ENCODE data around the gene ATF7IP.

The ATF7IP gene

GRCh38 chr12:14545144-14546124, 180.0 kb downstream of the ATF7IP start:
- DNase-seq (ENCODE audit: extremely low spot score, insufficient read length, low read depth): no peak
- no peak for FAIRE-seq

GRCh38 chr12:14547571-14547970, 182.1 kb downstream of the ATF7IP start:
- no peak for DNase-seq (ENCODE audit: extremely low spot score, insufficient read length, low read depth)
- no peak for FAIRE-seq

- no peak for DNase-seq (ENCODE audit: extremely low spot score, insufficient read length, low read depth)
- FAIRE-seq: no peak
Observed at GRCh38 chr12:14548609-14549008, 183.1 kb downstream of the ATF7IP start.

All from GM18507 (cell line).